Activated T-helper 1 cell treated with anti-CD3 and anti-CD28 coated beads, Interleukin-12 subunit alpha, Interleukin-12 subunit beta, Interleukin-2, Interleukin-4 antibody, amounts not matched to agents 30 ng/mL and 10 ng/mL and 1 ng/mL, durations not matched to agents 14 hours and 24 hours and 36 hours (primary cell): ENCODE results near the gene PIEZO1. TPM values are rescaled to one million over a fixed set of nuclear protein-coding genes. Genes with fewer than 3 reads are reported as not detected.

ENCODE experiments used
- DNase-seq: peaks from one replicate; pipeline ENCODE4 v3.0.0; 2021; ENCODE audit warnings: low spot score
- H3K27ac Mint-ChIP-seq: one replicate; pipeline ENCODE4 v1.8.0; 2021; ENCODE audit warnings: mild to moderate bottlenecking, mixed read lengths
- H3K27me3 Mint-ChIP-seq: one replicate; pipeline ENCODE4 v1.8.0; 2022; ENCODE audit warnings: mild to moderate bottlenecking, moderate library complexity, mixed read lengths; ENCODE audit not compliant: insufficient read depth
- H3K36me3 Mint-ChIP-seq: one replicate; pipeline ENCODE4 v1.8.0; 2021; ENCODE audit warnings: low read depth, mixed read lengths
- H3K4me1 Mint-ChIP-seq: one replicate; pipeline ENCODE4 v1.8.0; 2021; ENCODE audit warnings: low read depth, mixed read lengths
- H3K4me3 Mint-ChIP-seq: one replicate; pipeline ENCODE4 v1.8.0; 2021; ENCODE audit warnings: mild to moderate bottlenecking, moderate library complexity, mixed read lengths
- H3K9me3 Mint-ChIP-seq: one replicate; pipeline ENCODE4 v1.8.0; 2021; ENCODE audit warnings: mixed read lengths
- intact Hi-C: fragments of 100-400 bp; cut with micrococcal nuclease; formaldehyde crosslinking; loops from one replicate; pipeline ENCODE4 v1.15.1; 2024
- total RNA-seq: library from RNA; stranded (reverse); gene quantifications from 2 replicates; pipeline ENCODE4 v1.2.3, GENCODE V29; 2022

The PIEZO1 gene
- total RNA-seq, 1 donor from 2014 or later, result 217 TPM

- Mint-ChIP-seq H3K27ac (no peak overlapping the region), H3K36me3 (peaks cover 4% of the 10 kb centered on the region), H3K4me3 (no peak overlapping the region), H3K4me1 (peaks cover 20% of the 10 kb centered on the region), H3K9me3 (no peaks in the 10 kb centered on the region), H3K27me3 (no peaks in the 10 kb centered on the region)
- no peak for DNase-seq
- intact Hi-C loops, result no loop called here
Measured at GRCh38 chr16:88761830-88762229, 23.2 kb downstream of the PIEZO1 start.

DNA sequence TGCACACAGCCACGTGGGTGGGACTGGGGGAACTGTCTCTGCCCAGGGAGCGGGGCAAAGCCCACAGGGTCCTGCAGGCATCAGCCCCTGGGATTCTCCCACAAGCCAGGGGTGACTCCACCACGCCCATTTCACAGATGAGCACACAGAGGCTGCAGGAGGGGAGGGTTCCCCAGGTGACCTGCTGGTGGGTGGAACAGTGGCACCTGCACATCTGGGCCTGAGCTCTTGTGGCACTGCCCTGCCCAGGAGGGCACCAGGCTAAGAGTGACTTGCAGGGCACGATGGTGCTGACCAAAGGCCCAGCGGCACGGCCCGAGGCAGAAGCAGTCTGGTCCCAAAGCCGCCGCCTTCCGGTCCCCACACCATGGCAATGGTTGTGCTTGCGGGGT lies 23.9 kb downstream of the PIEZO1 start:
- no peak overlapping the region for H3K4me3 Mint-ChIP-seq
- no peaks in the 10 kb centered on the region for H3K27me3 Mint-ChIP-seq
- H3K36me3 Mint-ChIP-seq, result peaks cover 4% of the 10 kb centered on the region
- intact Hi-C loops, result no loop called here
- DNase-seq, result no peak
- no peak overlapping the region for H3K27ac Mint-ChIP-seq
- no peaks in the 10 kb centered on the region for H3K9me3 Mint-ChIP-seq
- H3K4me1 Mint-ChIP-seq, result peaks cover 16% of the 10 kb centered on the region

DNA sequence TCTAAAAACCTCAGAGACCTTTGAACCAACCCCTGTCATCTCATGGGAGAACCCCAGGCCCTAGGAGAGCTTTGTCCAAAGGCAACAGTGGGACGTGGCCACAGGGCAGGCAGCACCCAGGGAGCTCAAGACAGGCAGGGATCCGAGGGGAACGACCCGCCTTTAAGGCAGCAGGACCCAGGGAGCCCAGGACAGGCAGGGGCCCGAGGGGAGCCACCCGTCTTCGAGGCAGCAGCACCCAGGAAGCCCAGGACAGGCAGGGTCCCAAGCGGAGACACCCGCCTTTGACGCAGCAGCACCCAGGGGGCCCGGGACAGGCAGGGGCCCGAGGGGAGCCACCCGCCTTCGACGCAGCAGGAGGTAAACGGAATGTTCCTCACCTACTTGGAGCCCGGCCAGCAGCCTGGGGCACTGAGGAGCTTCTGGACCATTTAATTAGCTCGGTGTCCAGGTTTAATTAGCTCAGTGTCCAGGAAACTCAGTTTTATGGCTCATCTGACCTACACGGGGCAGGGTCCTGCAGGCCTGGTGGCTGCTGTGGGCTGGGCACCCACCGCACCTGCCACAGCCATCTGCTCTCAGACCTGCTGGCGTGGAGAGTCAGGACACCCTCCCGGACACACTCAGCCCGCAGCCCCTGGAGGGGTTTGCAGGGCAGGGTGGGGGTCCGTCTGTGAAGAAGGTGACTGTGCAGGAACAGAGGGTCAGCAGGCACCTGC lies 24.4 kb downstream of the PIEZO1 start:
- Mint-ChIP-seq H3K27me3 (no peaks in the 10 kb centered on the region), H3K4me3 (no peak overlapping the region), H3K36me3 (peaks cover 4% of the 10 kb centered on the region), H3K9me3 (no peaks in the 10 kb centered on the region), H3K4me1 (peaks cover 13% of the 10 kb centered on the region), H3K27ac (no peak overlapping the region)
- intact Hi-C loops, result no loop called here
- DNase-seq, result no peak

- intact Hi-C loops, result no loop called here
Measured at GRCh38 chr16:88759976-88760350, 25.1 kb downstream of the PIEZO1 start.

DNA sequence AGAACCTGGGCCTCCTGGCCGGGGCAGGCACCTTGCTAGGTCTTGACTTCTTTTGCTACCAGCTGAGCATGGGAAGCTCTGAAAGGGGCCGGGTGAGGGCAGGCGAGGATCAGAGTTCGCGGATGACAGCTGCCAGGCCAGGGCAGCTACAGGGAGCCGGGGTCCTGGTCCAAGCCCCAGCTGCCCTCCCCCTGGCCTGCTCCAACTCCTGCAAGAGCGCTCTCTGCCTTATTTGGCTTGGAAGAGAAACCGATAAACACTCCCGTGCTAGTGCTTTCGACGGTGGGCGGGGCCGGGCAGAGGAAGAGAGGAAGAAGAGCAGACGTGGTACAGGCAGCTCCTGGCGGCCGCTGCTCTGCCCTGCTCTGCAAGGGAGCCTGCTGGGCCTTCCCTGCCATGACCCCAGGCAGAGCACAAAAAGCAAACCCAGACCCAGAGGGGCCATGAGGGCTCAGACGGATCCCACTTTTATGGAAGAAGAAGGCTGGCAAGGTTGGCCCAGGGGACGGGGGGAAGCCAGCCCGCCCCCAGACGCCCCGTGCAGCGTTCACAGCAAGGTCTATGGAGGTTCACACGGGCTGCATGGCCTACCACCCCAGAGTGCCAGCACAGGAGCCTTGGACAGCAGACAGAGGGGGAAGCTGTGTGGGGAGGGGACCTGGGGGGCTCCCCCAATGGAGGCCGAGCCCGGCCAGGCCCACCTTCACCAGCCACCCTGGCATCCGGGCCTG lies 25.6 kb downstream of the PIEZO1 start:
- Mint-ChIP-seq H3K4me1 (peaks cover 13% of the 10 kb centered on the region), H3K27me3 (no peaks in the 10 kb centered on the region), H3K36me3 (peaks cover 4% of the 10 kb centered on the region), H3K27ac (no peak overlapping the region), H3K4me3 (no peak overlapping the region), H3K9me3 (no peaks in the 10 kb centered on the region)
- intact Hi-C loops, result no loop called here
- no peak for DNase-seq

More at GRCh38 chr16:88759976-88760350, 25.1 kb downstream of the PIEZO1 start:
- Mint-ChIP-seq H3K4me3 (no peak overlapping the region), H3K27ac (no peak overlapping the region), H3K9me3 (no peaks in the 10 kb centered on the region), H3K27me3 (no peaks in the 10 kb centered on the region), H3K4me1 (peaks cover 13% of the 10 kb centered on the region), H3K36me3 (peaks cover 4% of the 10 kb centered on the region)
- DNase-seq, result no peak

DNA sequence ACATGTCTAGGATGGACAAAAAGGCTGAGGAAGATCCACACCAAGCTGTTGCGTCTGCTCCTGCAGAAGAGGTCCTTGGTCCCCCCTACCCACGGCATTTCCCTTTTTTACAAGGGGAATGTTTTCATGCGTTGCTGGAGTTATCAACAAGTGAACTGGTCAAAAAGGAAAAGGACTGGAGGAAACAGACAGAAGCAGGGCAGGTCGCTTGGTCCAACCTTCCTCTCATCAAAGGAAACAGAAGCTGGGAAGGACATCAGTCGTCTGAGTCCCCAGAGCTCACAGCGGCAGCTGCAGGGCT lies 26.1 kb downstream of the PIEZO1 start:
- H3K36me3 Mint-ChIP-seq, result peaks cover 4% of the 10 kb centered on the region
- peaks cover 13% of the 10 kb centered on the region for H3K4me1 Mint-ChIP-seq
- no peaks in the 10 kb centered on the region for H3K9me3 Mint-ChIP-seq
- intact Hi-C loops, result no loop called here
- no peak overlapping the region for H3K4me3 Mint-ChIP-seq
- no peaks in the 10 kb centered on the region for H3K27me3 Mint-ChIP-seq
- no peak for DNase-seq
- H3K27ac Mint-ChIP-seq, result no peak overlapping the region

- Mint-ChIP-seq H3K36me3 (peaks cover 2% of the 10 kb centered on the region), H3K9me3 (no peaks in the 10 kb centered on the region), H3K4me1 (peaks cover 13% of the 10 kb centered on the region), H3K27me3 (no peaks in the 10 kb centered on the region), H3K27ac (no peak overlapping the region), H3K4me3 (no peak overlapping the region)
- intact Hi-C loops, result no loop called here
- no peak for DNase-seq
Measured at GRCh38 chr16:88758227-88758943, 26.6 kb downstream of the PIEZO1 start.

- no peak overlapping the region for H3K4me3 Mint-ChIP-seq
- no peaks in the 10 kb centered on the region for H3K9me3 Mint-ChIP-seq
- intact Hi-C loops, result no loop called here
- H3K36me3 Mint-ChIP-seq, result peaks cover 1% of the 10 kb centered on the region
- H3K27ac Mint-ChIP-seq, result no peak overlapping the region
- H3K4me1 Mint-ChIP-seq, result peaks cover 13% of the 10 kb centered on the region
- no peak for DNase-seq
- H3K27me3 Mint-ChIP-seq, result no peaks in the 10 kb centered on the region
Measured at GRCh38 chr16:88755745-88756443, 29.1 kb downstream of the PIEZO1 start.

DNA sequence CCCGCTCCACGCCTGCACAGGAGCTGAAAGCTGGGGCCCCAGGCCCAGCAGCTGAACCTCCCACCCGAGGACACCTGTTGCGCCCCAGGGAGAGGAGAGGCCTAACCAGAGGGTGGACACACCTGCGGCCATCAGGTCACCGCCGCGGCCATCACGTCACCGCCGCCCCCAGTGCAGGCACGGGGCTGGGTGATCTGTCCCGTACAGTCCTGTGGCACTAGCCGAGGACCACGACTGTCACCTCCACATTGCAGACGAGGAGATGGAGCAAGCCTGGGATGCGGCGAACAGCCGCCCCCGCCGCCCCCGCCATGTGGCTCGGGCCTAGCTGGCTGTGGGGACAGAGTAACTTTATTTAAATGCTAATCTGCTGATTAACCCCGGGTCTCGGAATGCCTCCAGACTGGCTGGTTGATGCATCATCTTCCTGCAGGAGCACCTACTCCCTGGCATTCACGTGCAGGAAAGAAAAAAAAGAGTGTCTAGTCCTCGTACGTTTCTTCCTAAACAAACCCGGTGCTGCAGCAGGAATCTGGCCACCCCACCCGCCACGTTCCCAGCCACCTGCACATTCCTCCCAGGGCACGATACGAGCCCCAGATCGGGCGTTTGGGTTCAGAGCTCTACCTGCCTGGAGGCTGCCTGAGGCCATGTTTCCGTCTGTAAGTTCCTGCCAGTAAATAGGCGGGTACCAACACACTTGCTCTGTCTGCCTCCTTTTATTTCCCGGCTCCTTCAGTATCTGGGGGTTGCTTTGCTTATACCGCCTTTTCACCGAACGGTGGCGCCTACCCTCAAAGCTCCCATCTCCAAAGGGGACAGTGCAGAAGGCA lies 29.9 kb downstream of the PIEZO1 start:
- Mint-ChIP-seq H3K4me3 (no peak overlapping the region), H3K9me3 (no peaks in the 10 kb centered on the region), H3K36me3 (peaks cover 1% of the 10 kb centered on the region), H3K27ac (peak overlapping the region; percentile 18), H3K27me3 (no peaks in the 10 kb centered on the region), H3K4me1 (peaks cover 13% of the 10 kb centered on the region)
- intact Hi-C loops, result no loop called here
- no peak for DNase-seq

GRCh38 chr16:88754109-88754911 lies 30.7 kb downstream of the PIEZO1 start:
- Mint-ChIP-seq H3K4me3 (no peak overlapping the region), H3K4me1 (peaks cover 10% of the 10 kb centered on the region), H3K27me3 (no peaks in the 10 kb centered on the region), H3K36me3 (peaks cover 1% of the 10 kb centered on the region), H3K9me3 (no peaks in the 10 kb centered on the region), H3K27ac (no peak overlapping the region)
- intact Hi-C loops, result no loop called here
- no peak for DNase-seq

GRCh38 chr16:88753602-88754001 lies 31.4 kb downstream of the PIEZO1 start:
- Mint-ChIP-seq H3K27ac (no peak overlapping the region), H3K9me3 (no peaks in the 10 kb centered on the region), H3K27me3 (no peaks in the 10 kb centered on the region), H3K36me3 (peaks cover 1% of the 10 kb centered on the region), H3K4me3 (no peak overlapping the region), H3K4me1 (peaks cover 3% of the 10 kb centered on the region)
- DNase-seq, result no peak
- intact Hi-C loops, result no loop called here

DNA sequence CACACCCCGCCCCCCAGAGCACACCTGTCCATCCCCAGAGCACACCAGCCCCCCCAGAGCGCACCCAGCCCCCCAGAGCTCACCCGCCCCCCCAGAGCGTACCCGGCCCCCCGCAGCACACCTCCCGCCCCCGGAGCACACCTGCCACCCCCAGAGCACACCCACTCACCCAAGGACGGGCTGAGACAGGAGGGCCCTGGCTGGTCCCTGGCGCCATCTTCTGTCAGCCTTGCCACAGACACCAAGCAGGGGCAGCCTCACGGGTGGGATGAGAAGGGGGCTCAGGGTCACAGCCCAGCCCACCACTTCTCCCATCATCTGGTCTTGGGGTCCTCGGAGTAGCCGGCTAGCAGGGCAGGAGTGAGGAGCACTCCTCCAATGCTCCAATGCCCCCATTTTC lies 31.8 kb downstream of the PIEZO1 start:
- no peaks in the 10 kb centered on the region for H3K4me1 Mint-ChIP-seq
- no peak overlapping the region for H3K4me3 Mint-ChIP-seq
- peaks cover 1% of the 10 kb centered on the region for H3K36me3 Mint-ChIP-seq
- DNase-seq, result no peak
- intact Hi-C loops, result no loop called here
- no peaks in the 10 kb centered on the region for H3K9me3 Mint-ChIP-seq
- H3K27me3 Mint-ChIP-seq, result no peaks in the 10 kb centered on the region
- no peak overlapping the region for H3K27ac Mint-ChIP-seq
